IPS-18a (cell line): ENCODE results near the gene CRABP1.

Source experiments
- H3K27ac ChIP-seq: one replicate; pipeline ENCODE4 v1.5.1; 2013; ENCODE audit warnings: low read length
- H3K27me3 ChIP-seq: one replicate; pipeline ENCODE4 v1.6.1; 2013; ENCODE audit warnings: mild to moderate bottlenecking, low read length; ENCODE audit not compliant: control insufficient read depth, insufficient read depth
- H3K36me3 ChIP-seq: one replicate; pipeline ENCODE4 v1.6.1; 2013; ENCODE audit warnings: low read depth, low read length; ENCODE audit not compliant: control insufficient read depth
- H3K4me1 ChIP-seq: one replicate; pipeline ENCODE4 v1.6.1; 2013; ENCODE audit warnings: low read depth, low read length; ENCODE audit not compliant: control insufficient read depth
- H3K4me3 ChIP-seq: one replicate; pipeline ENCODE4 v1.5.1; 2013; ENCODE audit warnings: low read length
- H3K9ac ChIP-seq: one replicate; pipeline ENCODE4 v1.6.1; 2013; ENCODE audit warnings: mild to moderate bottlenecking, low read length, moderate library complexity
- H3K9me3 ChIP-seq: one replicate; pipeline ENCODE4 v1.6.1; 2013; ENCODE audit warnings: low read depth, low read length; ENCODE audit not compliant: control insufficient read depth

CRABP1 gene

DNA sequence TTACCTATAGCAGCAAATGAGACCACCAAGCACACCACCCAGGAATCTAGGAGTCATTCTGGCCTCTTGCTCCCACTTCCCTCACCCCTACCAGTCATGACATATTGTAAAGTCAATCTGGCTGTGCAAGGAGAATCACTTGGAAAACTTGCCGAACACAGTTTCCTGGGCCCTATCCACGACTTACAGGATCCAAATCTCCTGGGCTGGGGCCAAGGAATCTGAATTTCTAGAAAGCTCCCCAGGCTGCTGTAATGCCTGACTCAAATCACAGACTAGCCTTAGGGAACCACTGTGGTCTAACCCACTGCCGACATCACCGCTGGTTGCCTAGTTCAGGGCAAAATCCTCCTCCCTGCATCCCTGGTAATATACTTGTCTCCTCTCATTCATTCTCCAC, 4.2 kb upstream of the CRABP1 start:
- no peak overlapping the region for H3K27ac ChIP-seq
- no peaks in the 10 kb centered on the region for H3K36me3 ChIP-seq
- H3K4me3 ChIP-seq = no peak overlapping the region
- H3K9ac ChIP-seq = no peak overlapping the region
- H3K4me1 ChIP-seq = peaks cover 15% of the 10 kb centered on the region
- peaks cover 27% of the 10 kb centered on the region for H3K27me3 ChIP-seq
- H3K9me3 ChIP-seq = no peaks in the 10 kb centered on the region

DNA sequence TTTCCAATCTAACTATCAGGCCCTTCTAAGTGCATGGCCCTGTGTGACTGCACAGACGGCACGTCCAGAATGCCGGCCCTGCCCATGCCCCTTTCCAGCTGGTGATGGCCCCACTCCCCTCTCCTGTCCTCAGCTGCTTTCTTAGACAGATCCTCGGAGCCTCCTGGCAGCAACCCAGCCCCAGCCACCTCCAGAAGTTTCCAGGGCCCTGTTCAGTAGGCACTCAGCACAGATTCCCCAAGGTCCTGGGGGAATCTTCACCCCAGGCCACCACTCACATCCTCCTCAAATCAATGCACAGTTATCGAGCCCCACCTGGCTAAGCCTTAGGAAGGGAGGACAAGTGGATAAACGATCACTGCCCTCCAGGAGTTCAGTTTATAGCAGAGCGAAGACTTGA, 1.4 kb upstream of the CRABP1 start:
- peaks cover 42% of the 10 kb centered on the region for H3K27me3 ChIP-seq
- H3K4me1 ChIP-seq = peaks cover 15% of the 10 kb centered on the region
- H3K9me3 ChIP-seq = no peaks in the 10 kb centered on the region
- no peak overlapping the region for H3K27ac ChIP-seq
- H3K4me3 ChIP-seq = no peak overlapping the region
- peaks cover 8% of the 10 kb centered on the region for H3K36me3 ChIP-seq
- H3K9ac ChIP-seq = no peak overlapping the region

DNA sequence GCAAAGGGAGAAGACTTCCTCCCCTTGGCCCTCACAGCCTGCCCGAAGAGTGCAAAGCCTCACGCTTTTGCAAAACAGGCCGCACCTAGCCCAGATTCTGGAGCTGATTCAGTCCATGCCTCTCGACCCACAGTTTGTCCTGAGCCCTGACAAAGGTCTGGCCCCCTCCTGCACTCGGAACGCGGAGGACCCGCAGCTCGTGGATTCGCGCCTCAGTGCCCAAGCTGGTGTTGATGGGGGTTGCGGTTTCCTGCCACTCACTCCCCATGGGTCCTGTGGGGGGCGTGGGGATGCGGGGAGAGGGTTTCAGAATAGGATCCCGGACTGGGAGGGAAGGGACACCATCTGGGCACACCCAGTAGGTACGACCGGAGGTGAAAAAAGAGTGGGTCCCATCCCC, 594 bp upstream of the CRABP1 start:
- peaks cover 42% of the 10 kb centered on the region for H3K27me3 ChIP-seq
- peaks cover 8% of the 10 kb centered on the region for H3K36me3 ChIP-seq
- no peak overlapping the region for H3K9ac ChIP-seq
- peaks cover 15% of the 10 kb centered on the region for H3K4me1 ChIP-seq
- H3K4me3 ChIP-seq = peak overlapping the region; percentile 56
- no peaks in the 10 kb centered on the region for H3K9me3 ChIP-seq
- no peak overlapping the region for H3K27ac ChIP-seq

DNA sequence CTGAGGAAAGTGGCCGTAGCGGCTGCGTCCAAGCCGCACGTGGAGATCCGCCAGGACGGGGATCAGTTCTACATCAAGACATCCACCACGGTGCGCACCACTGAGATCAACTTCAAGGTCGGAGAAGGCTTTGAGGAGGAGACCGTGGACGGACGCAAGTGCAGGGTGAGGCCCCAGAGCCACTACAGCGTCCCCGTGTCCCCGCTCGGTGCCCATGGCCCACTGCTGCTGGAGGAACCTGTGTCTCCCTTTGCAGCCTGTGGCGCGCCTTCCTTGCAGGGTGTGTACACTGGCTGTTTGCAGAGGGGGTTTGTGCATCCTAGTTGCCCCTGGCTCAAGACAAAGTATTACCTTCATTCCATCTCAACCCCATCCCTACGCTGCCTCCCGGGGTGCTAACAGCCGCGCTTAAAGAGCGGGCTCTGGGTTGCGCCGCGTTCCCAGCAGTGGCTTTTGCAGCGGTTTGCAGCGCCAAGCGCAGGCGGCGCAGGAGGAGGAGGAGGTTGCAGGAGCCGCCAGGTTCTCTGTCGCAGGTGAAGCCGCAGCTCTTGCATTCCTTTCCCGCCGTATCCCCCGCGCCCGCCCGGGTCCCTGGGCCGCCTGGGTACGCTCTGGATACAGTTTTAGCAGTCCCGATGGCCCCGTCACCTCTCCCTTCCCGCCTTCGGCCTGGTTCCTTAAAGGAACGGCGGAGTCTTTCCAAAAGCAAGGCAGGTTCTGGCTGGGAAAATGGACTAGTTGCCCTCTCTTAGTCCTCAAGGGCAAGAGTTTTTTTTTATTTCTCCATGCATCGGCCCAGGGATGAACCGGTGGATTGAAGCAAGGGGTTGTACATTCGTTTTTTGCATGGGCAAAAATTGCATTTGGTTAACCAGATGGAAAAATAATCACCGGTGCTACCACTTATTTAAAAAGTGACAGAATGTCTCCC, 1.2 kb downstream of the CRABP1 start:
- H3K27ac ChIP-seq = no peak overlapping the region
- H3K9ac ChIP-seq = peak overlapping the region; percentile 62
- H3K4me3 ChIP-seq = peak overlapping the region; percentile 56
- peaks cover 24% of the 10 kb centered on the region for H3K36me3 ChIP-seq
- H3K27me3 ChIP-seq = peaks cover 42% of the 10 kb centered on the region
- no peaks in the 10 kb centered on the region for H3K9me3 ChIP-seq
- peaks cover 15% of the 10 kb centered on the region for H3K4me1 ChIP-seq

DNA sequence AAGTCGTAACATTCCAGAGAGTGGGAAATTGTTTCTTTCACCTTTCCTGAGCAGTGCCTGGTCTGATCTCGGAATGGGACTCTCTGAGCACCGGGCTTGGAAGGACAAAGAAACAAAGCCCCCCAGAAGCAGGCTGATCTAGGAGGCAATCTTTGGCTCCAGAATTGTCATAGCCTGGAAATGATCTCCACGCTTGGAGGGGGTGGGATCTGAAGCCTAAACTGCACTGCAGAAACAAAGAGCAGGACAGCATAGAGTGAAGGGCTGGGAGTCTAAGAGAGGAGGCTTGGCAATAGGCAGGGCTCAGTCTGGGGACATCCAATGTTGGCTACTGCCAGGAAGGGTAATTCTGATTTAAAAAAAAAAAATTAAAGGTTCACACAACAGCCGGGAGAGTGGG, 1.9 kb downstream of the CRABP1 start:
- peak overlapping the region; percentile 62 for H3K9ac ChIP-seq
- no peak overlapping the region for H3K27ac ChIP-seq
- peak overlapping the region; percentile 56 for H3K4me3 ChIP-seq
- peaks cover 15% of the 10 kb centered on the region for H3K4me1 ChIP-seq
- peaks cover 42% of the 10 kb centered on the region for H3K27me3 ChIP-seq
- H3K36me3 ChIP-seq = peaks cover 29% of the 10 kb centered on the region
- no peaks in the 10 kb centered on the region for H3K9me3 ChIP-seq

DNA sequence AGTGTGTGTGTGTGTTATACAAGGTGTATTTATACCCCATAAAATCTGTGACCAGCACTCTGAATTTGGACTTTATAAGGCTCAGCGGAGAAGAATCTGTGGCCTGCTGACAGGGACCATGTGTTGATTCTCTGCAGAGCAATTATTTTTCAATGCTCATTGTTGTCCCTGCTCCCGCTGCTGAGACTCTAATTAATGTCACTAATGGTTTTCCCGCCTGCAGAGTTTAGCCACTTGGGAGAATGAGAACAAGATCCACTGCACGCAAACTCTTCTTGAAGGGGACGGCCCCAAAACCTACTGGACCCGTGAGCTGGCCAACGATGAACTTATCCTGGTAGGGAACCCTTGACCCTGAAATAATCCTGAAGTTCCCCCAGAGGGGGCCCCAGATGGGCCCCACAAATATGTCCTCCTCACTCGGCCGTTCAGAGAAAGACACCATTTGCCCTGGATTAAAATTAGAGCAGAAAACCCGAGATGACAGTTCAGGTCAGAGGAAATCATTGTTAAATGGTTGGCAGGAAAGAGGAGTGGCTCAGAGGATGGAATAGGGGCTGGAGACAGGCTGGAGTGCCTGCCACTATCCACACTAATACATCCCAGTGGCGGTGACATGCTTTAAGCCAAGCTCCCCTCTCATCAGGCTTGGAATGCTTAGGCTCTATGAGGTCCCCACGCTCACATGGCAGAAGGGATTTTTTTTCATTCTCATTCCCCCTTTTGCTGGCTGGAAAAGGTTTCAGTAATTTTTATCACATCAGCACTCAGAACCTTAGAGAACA, 3.3 kb downstream of the CRABP1 start:
- Histone ChIP-seq H3K27ac (no peak overlapping the region), H3K9me3 (no peaks in the 10 kb centered on the region), H3K9ac (no peak overlapping the region), H3K36me3 (peaks cover 32% of the 10 kb centered on the region), H3K4me1 (peaks cover 15% of the 10 kb centered on the region), H3K27me3 (peaks cover 37% of the 10 kb centered on the region), H3K4me3 (no peak overlapping the region)

DNA sequence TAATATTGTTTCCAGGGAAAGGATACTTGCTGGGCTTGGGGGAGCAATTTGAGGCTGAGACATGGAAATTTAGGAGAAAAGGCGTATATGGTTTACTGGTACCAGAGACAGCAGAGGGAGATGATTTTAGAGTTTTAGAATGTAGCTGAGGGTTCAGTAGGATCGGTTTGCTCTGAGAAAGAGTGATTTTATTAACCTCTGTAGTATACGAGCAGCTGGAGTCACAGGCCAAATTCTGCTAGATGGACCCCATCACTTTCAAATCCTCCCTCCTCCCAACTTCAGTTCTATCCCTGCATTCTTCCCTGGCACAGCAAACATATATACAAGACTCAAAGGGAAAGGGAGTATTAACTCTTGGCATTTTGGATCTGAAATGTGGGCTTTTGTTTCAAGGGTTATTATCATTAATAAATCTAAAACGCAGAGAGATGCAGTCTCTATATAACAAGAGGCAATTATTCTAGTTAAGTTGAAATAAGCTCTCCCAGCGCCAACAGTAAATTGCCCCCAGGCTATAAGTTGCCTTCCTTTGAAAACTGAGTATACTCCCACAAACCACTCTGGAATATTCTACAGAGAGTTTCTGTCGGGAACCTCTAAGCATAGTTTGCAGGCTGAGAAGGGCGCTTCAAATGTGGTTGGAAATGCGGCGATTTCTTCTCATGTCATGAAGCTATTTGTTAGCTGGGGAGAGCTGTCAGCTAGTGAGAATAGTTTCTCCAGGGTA, 5.4 kb downstream of the CRABP1 start:
- Histone ChIP-seq H3K27me3 (peaks cover 20% of the 10 kb centered on the region), H3K4me1 (peaks cover 10% of the 10 kb centered on the region), H3K36me3 (peaks cover 32% of the 10 kb centered on the region), H3K4me3 (no peak overlapping the region), H3K27ac (no peak overlapping the region), H3K9ac (no peak overlapping the region), H3K9me3 (no peaks in the 10 kb centered on the region)

DNA sequence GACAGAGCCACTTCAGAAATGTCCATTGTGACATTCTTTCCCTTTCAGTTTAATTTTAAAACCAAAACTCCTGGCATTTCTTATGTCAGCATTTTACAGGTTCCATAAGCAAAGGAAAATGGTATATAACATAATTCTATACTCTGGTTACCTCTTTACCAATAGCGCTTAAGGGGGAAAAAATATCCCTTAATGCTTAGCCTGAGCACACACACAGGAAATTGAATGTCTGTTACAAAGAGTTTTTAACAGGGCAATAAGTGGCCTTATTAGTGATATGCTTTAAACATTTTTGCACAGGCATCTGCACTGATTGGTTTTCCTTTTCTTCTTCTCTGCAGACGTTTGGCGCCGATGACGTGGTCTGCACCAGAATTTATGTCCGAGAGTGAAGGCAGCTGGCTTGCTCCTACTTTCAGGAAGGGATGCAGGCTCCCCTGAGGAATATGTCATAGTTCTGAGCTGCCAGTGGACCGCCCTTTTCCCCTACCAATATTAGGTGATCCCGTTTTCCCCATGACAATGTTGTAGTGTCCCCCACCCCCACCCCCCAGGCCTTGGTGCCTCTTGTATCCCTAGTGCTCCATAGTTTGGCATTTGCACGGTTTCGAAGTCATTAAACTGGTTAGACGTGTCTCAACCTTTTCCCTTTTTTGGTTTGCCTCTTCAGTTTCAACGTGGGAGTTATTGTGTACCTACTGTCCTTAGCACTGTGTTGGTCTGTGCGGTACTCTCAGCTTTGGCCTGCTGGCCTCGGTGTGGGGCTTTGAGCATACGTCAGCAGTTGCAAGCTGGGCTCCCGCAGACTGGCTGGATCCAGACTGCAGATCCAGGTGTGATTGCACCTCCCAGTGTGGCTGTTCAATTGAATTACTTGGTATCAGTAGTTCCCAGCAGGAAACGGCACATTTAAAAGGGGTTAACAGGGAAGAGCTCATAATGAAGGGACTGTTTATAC, 7.7 kb downstream of the CRABP1 start:
- no peak overlapping the region for H3K4me3 ChIP-seq
- no peak overlapping the region for H3K9ac ChIP-seq
- H3K4me1 ChIP-seq = no peaks in the 10 kb centered on the region
- no peaks in the 10 kb centered on the region for H3K27me3 ChIP-seq
- H3K36me3 ChIP-seq = peaks cover 32% of the 10 kb centered on the region
- H3K27ac ChIP-seq = no peak overlapping the region
- no peaks in the 10 kb centered on the region for H3K9me3 ChIP-seq

DNA sequence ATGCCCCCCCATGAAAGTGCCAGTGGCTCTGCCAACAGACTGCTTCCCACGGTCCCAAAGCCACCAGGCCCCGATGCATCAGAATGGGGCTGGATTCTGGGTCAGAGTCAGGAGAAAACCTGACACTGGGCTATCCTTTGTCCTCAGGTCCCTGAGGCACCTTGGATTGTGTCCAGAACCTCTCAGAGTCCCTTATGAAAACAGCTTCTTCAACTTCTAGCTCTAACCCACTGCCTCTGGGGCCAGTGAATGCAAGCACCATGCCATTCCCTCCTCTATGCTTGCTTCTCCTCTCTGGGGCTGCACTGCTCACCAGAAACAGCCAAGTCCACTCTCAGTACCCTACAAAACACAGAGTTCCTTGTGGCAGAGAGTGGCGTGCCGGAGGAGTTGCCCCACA, 9.9 kb downstream of the CRABP1 start:
- Histone ChIP-seq H3K36me3 (peaks cover 20% of the 10 kb centered on the region), H3K4me1 (no peaks in the 10 kb centered on the region), H3K9ac (no peak overlapping the region), H3K9me3 (no peaks in the 10 kb centered on the region), H3K27ac (no peak overlapping the region), H3K4me3 (no peak overlapping the region), H3K27me3 (no peaks in the 10 kb centered on the region)

DNA sequence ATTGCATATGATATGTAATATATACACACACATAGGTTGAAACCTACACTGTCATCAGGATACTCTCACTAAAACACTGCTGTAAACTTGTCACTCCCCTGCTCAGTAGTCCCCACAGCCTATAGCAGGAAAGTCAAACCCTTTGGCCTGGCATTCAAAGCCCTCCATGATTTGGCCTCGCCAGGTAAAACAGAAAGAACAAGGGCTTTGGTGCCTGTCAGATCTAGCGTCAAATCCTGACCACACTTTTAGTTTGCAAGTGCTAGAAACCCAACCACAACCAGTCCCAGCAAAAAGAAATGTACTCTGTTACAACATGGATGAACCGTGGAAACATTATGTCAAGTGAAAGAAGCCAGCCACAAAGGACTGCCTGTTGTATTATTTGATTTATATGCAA, 11.4 kb downstream of the CRABP1 start:
- H3K9ac ChIP-seq = no peak overlapping the region
- no peaks in the 10 kb centered on the region for H3K27me3 ChIP-seq
- no peak overlapping the region for H3K27ac ChIP-seq
- no peaks in the 10 kb centered on the region for H3K9me3 ChIP-seq
- H3K4me3 ChIP-seq = no peak overlapping the region
- H3K36me3 ChIP-seq = peaks cover 7% of the 10 kb centered on the region
- no peaks in the 10 kb centered on the region for H3K4me1 ChIP-seq
